NCI-H748 (cell line): ENCODE data around the gene CTAG1A.
"Not testable (repeated sequence)": the region's sequence is repeated elsewhere in the genome, so short reads cannot be mapped to it uniquely, and the experiment has no call there.

Experiments
- DNase-seq: peaks from one replicate; lab custom pipeline; 2025; ENCODE audit not compliant: unreplicated experiment; lab: John Stamatoyannopoulos, UW

CTAG1A gene

DNA sequence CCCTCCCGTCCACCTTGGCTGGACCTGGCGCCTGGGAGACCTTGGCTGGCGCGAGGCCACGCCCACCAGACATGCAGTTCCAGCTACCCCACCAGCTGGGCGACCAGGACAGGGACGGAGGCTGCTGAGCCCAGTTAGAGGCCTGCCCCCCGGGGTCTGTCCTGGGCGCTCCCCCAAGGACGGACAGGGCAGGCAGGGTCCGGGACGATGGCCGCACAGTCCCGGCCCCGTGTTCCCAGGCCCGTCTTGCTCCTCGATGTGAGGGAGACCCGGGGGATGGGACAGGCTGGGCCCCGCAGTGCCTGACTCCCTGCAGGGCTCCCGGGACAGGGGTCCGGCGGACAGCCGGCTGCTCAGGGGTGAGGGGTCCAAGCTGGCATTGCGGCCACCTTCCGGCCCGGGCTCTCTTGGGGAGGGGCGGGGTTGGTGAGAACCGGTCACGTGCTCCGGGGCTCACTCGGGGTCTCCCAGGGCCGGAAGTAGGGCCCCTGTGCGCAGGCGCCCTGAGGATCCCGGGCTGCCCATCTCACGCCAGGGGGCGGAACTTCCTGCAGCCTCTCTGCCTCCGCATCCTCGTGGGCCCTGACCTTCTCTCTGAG lies at the start of gene CTAG1A:
CTAG1A (plus strand) TSS at position 549 of the 599 bp plus-strand sequence. CDS start 74 bp downstream, outside the sequence.
- not testable (repeated sequence) for DNase-seq

GRCh38 chrX:154535892-154536291 lies 49.0 kb upstream of the CTAG1A start:
- no peak for DNase-seq

DNA sequence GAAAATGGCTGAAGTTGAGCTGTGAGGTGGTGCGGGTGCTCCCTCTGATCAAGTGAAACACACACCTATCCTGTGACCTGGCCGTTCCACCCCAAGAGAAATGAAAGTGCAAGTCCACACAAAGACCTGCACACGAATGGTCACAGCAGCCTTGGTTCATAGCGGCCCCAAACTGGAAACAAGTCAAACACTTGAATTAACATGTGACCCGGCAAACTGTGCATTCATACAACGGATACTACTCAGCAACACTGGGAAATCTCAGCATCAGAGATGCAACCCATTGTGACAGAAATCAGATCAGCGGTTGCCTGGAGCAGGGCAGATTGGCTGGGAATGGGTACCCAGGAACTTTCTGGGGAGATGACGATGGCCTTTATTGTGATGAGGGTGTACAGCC lies 45.9 kb upstream of the CTAG1A start:
- DNase-seq, result no peak

DNA sequence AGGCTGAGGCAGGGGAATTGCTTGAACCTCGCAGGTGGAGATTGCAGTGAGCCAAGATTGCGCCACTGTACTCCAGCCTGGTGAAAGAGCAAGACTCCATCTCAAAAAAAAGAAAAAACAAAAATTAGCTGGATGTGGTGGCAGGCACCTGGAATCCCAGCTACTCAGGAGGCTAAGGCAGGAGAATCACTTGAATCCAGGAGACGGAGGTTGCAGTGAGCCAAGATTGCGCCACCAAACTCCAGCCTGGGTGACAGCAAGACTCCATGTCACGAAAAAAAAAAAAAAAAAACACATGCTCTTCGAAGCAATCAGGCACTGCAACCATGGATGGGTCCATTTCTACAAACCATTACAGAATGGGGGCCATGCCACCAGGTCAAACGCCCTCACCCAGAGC lies 44.6 kb upstream of the CTAG1A start:
- DNase-seq, result not testable (repeated sequence)

DNA sequence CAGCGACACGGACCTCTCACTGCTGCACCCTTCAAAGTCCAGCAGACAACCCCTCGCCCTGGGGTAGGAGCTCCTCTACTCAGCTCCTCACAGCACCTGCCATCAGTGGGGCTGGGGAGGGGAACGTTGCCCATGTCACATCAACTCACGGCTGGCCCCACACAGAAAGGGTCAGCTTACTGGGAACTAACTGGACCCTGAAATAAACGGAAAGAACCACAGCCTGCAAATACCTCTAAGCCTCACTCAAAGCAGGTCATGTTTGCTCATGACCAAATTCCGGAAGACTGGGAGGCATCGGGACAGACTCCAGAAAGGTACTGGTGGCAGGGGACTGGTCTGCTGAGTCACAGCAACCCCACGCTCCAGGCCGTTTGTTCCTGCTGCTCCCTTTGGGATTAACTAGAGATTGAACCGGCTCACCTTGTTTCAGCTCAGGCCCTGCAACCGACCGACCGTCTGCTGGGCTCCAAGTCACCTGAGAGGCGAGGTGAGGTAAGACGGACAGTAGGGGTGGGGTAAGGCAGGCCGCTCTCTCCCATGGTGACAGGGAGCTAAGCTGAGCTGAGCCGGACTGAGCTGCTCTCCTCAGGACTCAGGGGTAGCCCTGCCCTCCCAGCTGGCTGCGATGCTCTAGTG lies 43.9 kb upstream of the CTAG1A start:
- no peak for DNase-seq

- no peak for DNase-seq
These were observed 43.4 kb upstream of the CTAG1A start for GRCh38 chrX:154541589-154541895.

DNA sequence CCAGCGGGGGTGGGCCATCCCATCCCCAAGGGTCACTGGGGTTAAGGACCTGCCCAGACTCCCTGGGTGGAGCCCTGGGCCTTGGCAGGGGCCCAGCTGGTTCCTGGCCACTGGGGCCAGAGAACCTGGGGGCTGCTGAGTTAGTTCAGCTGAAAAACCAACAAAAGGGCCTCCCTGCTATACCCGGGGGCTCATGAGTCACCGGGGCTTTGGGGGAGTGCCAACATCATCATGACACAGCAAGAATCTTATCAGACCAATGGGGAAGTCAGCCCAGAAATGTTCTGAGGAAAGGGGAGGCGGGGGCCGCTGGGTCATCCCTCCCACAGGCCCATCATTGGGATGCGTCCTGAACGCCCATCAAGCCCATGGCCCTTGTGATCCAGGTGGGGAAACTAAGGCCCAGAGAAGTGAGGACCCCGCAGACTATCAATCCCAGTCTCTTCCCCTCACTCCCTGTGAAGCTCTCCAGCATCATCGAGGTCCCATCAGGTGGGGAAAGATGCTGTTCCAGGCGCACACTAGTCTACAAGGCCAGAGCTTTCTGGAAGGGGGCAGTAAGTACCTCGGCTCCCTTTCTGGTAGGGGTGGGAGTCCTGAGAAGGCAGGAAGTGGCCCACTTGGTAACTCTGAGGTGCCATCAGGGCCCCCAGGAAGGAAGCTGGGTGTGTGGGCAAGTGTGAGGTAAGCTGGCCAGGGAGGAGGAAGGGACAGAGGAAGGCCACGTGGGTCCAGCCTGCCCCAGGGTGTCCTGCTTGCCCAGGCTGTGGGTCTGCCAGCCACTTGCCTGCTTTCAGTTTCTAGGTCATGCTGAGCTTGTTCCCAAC lies 42.8 kb upstream of the CTAG1A start:
- no peak for DNase-seq

DNA sequence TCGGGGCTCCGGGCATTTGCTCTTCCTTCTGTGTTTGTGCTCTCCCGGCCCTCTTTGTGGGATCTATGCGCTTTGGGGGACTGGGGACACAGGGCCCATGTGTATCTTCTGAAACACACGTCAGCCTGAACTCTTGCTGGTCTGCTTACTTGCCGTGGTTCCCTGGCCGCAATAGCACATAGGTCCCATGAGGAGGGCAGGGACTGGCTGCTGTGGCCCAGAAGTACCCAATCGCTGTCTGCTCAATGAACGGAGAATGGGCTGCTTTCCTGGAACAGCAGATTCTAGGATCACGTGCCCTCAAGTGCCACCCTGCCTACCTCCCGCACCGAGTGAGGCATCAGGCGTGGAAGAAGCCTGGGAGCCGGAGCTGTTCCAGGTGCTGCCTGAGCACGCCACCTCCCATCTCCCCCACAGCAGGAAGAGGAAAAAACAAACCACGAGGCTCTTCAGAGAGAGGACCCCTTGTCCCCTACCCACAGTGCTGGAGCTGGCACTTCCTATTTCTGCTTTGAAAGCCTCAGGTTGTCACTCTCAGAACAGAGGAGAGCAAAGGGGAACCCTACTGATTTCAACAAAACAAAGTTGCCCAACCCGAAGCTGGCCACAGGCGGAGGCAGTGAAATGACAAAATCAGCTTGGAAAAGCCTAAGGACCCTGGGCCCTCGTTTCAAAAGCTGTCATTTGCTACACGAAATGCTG lies 42.1 kb upstream of the CTAG1A start:
- no peak for DNase-seq

GRCh38 chrX:154545673-154546274 lies 39.2 kb upstream of the CTAG1A start:
- DNase-seq, result no peak

DNA sequence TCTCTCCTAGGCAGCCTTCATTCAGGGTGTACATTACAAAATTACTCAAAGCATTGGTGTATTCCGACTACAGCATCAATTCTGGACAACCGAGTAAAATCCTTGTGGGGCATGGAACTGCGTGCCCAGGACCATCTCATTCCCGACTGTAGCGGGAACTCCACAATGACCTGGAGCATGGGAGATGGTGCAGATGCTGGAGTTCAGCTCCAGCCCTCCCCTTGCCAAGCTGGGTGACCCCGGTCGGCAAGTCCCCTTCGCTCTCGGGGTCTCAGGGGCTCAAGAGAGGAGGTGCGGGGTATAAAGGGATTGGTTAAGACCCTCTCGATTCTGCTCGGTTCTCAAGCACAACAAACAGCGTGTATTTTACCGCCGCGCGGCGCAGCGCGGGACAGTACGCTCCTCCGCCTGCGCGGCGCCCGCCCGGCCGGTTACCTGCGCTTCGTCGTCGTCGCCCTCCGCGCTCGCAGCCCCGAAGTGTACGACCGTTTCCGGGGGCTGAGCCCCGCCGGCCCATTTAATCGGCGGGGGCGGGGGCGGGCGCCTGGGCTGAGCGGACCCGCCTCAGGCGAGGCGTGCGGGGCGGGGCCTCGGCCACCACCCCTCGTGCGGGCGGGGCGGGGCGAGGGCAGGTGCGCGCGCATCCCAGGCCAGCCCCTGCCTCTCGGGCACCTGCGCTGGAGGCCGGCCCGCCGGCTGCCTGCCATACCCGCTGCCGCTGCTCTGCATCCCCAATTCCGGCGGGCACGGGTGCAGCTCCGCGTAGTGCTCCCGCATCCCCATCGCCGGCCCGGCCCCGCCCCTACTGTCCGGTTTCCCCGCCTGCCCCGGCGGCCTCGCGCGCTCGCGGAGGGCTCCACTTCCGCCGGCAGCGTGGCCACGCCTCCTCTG lies 38.3 kb upstream of the CTAG1A start, which contains the start of gene G6PD:
G6PD (minus strand) TSS at position 493 of the 891 bp plus-strand sequence. CDS start 691 bp downstream, outside the sequence.
- peak; percentile 91 for DNase-seq

GRCh38 chrX:154547245-154548027 lies 37.5 kb upstream of the CTAG1A start, which contains the start of gene IKBKG:
Gene IKBKG, plus strand, starts transcription at chrX:154547620. Its CDS starts 4,383 bp downstream, at chrX:154552003.
- DNase-seq, result peak; percentile 96

- DNase-seq, result peak; percentile 29
These were observed 37.0 kb upstream of the CTAG1A start for GRCh38 chrX:154548028-154548316.

- no peak for DNase-seq
These were observed 35.2 kb upstream of the CTAG1A start for GRCh38 chrX:154549766-154550165.

DNA sequence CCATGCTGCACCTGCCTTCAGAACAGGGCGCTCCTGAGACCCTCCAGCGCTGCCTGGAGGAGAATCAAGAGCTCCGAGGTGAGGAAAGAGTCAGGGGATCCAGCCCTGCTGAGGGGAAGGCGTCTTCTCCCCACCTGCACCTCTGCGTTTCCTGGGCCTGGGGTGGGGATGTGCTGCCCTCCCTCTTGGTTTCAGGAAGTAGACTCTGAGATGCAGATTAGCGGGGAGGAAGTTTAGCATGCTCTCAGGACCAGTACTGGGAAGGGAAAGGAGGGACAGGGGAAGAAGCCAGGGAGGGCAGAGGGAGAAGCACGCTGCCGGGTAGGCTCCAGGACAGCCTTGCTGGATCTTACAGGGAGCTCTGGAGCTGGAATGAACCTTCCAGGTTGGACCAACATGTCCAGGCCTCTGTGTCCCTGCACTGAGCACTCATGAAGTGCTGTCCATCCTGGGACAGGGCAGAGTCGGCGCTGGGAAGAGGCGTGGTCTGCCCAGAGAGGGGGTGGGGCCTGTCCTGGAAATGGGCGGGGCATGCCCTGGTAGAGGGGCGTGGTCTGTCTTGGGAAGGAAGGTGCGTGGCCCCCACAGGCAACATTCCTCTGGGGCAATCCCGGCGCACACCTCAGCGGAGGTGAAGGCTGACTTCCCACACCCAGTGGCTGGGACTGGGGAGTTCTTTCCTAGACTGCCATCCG lies 32.7 kb upstream of the CTAG1A start:
- DNase-seq, result not testable (repeated sequence)

DNA sequence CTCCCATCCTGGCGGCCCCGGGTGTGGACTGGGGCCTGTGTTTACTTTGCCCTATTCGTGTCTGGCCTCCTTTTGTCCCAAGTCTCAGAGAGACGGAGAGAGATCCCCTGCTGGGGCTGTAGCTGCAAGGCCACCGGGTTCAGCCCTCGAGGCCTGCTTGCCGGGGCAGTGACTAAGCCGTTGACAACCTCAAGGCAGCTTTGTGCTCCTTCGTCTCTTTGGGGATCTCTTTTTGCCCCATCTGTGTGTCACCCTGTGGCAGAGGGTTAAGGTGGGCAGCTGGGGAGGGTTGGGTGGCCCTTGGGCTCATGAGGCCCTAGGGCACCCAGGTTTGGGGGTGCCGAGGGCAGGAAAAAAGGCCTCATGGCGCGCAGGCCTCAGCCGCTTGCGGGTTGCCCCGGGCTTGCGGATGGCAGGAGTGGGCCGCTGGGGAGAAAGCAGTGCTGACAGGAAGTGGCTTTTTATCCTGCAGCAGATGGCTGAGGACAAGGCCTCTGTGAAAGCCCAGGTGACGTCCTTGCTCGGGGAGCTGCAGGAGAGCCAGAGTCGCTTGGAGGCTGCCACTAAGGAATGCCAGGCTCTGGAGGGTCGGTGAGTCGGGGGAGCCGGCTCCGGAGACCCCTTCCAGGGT lies 26.8 kb upstream of the CTAG1A start:
- DNase-seq, result not testable (repeated sequence)

DNA sequence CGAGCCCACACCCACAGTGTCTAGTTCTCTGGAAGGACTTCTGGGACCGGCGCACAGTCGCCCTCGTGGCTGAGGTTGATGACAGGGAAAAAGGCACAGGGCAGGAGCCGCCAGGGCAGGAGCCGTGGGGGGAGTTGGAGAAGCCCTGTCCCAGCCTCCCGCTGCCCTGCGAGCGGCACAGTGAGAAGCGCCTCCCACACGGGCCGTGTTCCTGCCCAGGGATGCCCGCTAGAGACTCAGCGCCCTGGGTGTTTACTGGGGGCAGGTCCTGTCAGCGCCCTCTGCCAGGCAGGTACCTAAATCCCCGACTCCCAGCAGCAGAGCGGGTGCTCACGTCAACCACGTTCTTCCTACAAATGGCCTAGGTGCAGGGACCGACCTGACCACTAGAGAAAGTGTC lies 26.0 kb upstream of the CTAG1A start:
- DNase-seq, result not testable (repeated sequence)

DNA sequence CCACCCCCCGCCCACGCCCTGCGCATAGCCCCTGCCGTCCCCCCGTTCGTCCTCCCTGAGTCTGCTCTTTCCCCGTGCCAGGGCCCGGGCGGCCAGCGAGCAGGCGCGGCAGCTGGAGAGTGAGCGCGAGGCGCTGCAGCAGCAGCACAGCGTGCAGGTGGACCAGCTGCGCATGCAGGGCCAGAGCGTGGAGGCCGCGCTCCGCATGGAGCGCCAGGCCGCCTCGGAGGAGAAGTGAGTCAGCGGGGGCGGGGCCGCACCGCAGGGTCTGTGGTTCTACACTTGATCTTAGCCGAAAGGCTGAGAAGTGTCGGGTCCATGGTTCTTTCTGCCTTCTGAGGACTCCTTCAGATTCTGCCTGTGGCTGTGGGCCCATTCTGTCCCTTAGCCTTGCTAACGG lies 24.6 kb upstream of the CTAG1A start:
- not testable (repeated sequence) for DNase-seq

DNA sequence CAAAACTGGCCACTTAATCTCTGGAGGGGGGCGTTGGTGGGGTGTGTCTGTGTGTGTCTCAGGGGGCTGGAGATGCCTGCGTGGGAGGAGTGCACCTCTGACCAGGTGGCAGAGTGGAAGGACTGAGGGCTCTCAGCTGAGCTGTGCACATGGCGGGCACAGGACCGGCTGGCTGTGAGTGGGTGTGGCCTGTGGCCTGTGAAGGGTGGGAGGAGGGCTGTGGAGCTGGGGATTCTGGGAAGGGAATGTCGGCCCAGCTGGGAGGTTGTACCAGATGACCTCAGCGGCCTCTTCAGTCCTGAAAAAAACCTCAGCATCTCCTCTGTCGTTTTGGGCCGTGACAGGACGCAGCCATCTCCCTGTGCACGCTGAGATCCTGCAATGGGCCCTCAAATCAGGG lies 22.6 kb upstream of the CTAG1A start:
- not testable (repeated sequence) for DNase-seq
